ENCODE data around the gene PDE6G. TPM values are rescaled to one million over a fixed set of nuclear protein-coding genes. Genes with fewer than 3 reads are reported as not detected.

Gene PDE6G
- total and polyA plus RNA-seq, 8 donors: 0.85 to 2.6 (median 1.5) TPM; not detected in 4

- H3K27me3 ChIP-seq: no peaks in the 10 kb centered on the region
- intact Hi-C loops (cut with DNase I; ENCODE audit: low total_unique reads): no loop called here
- H3K27ac ChIP-seq: peak overlapping the region in 1 of 5 donors; percentile 97
- 83 to 88% (median 85%) methylated on average over 18 of the region's 18 CpGs for WGBS, 5 donors
- no peak for TF ChIP-seq POLR2A (IDR thresholded peaks at IDR 0.05)
- no peak for TF ChIP-seq CTCF (IDR thresholded peaks at IDR 0.05)
- TF ChIP-seq EP300 (IDR thresholded peaks at IDR 0.05): no peak
- TF ChIP-seq POLR2AphosphoS5 (IDR thresholded peaks at IDR 0.05): no peak
- peaks cover 20 to 49% (median 35%) of the 10 kb centered on the region in 4 donors for H3K4me1 ChIP-seq
- DNase-seq: no peak
- peak overlapping the region in 3 of 4 donors; percentile 82 to 99 (median 98) for H3K4me3 ChIP-seq
- no peaks in the 10 kb centered on the region for H3K9me3 ChIP-seq
- H3K36me3 ChIP-seq: peaks cover 25 to 61% (median 57%) of the 10 kb centered on the region in 4 donors
Observed at GRCh38 chr17:81667754-81668153, 11.4 kb upstream of the PDE6G start.

- 0 to 1% (median 0%) methylated on average over 48 to 96 of the region's 96 CpGs for WGBS, 5 donors
- Histone ChIP-seq H3K9me3 (no peaks in the 10 kb centered on the region), H3K27me3 (no peaks in the 10 kb centered on the region), H3K4me3 (peak within 1 kb of the TSS; percentile 82 to 99 (median 91)), H3K27ac (peak within 1 kb of the TSS; percentile 91 to 97 (median 91)), H3K4me1 (peaks cover 20 to 49% (median 35%) of the 10 kb centered on the region in 4 donors), H3K36me3 (peaks cover 13 to 49% (median 45%) of the 10 kb centered on the region in 4 donors)
- intact Hi-C loops (cut with DNase I; ENCODE audit: low total_unique reads): no loop called here
- DNase-seq: peak; percentile 98 to 99
- TF ChIP-seq CTCF (IDR thresholded peaks at IDR 0.05) (no peak), EP300 (IDR thresholded peaks at IDR 0.05) (no peak), POLR2A (IDR thresholded peaks at IDR 0.05) (peak in 2 of 4 donors; percentile 37 to 82), POLR2AphosphoS5 (IDR thresholded peaks at IDR 0.05) (peak; percentile 88 to 99 (median 93))
Observed at GRCh38 chr17:81666342-81667191, 10.2 kb upstream of the PDE6G start, which contains the start of the genes CCDC137 and OXLD1. TSS of gene CCDC137 (plus strand) at chr17:81666737. CDS start at chr17:81666767, 30 bp downstream. TSS of gene OXLD1 (minus strand) at chr17:81666605. CDS start at chr17:81666577, 28 bp downstream.

GRCh38 chr17:81666092-81666341, 9.7 kb upstream of the PDE6G start:
- DNase-seq: no peak
- intact Hi-C loops (cut with DNase I; ENCODE audit: low total_unique reads): no loop called here

More at GRCh38 chr17:81666092-81666341, 9.7 kb upstream of the PDE6G start:
- Histone ChIP-seq H3K9me3 (no peaks in the 10 kb centered on the region), H3K4me3 (peak overlapping the region; percentile 82 to 99 (median 91)), H3K4me1 (peaks cover 20 to 49% (median 36%) of the 10 kb centered on the region in 4 donors), H3K27me3 (no peaks in the 10 kb centered on the region), H3K27ac (peak overlapping the region; percentile 91 to 97 (median 91)), H3K36me3 (peaks cover 8 to 44% (median 39%) of the 10 kb centered on the region in 4 donors)
- 0 to 1% (median 0%) methylated on average over 4 to 16 of the region's 16 CpGs for WGBS, 5 donors
- TF ChIP-seq POLR2AphosphoS5 (IDR thresholded peaks at IDR 0.05) (no peak), POLR2A (IDR thresholded peaks at IDR 0.05) (no peak), EP300 (IDR thresholded peaks at IDR 0.05) (no peak), CTCF (IDR thresholded peaks at IDR 0.05) (no peak)
